GM12873 (cell line): Measurements from ENCODE around the gene HRH3.

ENCODE experiments used
- CTCF ChIP-seq: IDR thresholded peaks from 2 replicates; pipeline ENCODE4 v1.5.1; 2012; ENCODE audit warnings: low read depth, mild to moderate bottlenecking, moderate library complexity, low read length, control low read depth; ENCODE audit not compliant: insufficient read depth; ENCODE audit errors: missing control alignments

HRH3 gene

DNA sequence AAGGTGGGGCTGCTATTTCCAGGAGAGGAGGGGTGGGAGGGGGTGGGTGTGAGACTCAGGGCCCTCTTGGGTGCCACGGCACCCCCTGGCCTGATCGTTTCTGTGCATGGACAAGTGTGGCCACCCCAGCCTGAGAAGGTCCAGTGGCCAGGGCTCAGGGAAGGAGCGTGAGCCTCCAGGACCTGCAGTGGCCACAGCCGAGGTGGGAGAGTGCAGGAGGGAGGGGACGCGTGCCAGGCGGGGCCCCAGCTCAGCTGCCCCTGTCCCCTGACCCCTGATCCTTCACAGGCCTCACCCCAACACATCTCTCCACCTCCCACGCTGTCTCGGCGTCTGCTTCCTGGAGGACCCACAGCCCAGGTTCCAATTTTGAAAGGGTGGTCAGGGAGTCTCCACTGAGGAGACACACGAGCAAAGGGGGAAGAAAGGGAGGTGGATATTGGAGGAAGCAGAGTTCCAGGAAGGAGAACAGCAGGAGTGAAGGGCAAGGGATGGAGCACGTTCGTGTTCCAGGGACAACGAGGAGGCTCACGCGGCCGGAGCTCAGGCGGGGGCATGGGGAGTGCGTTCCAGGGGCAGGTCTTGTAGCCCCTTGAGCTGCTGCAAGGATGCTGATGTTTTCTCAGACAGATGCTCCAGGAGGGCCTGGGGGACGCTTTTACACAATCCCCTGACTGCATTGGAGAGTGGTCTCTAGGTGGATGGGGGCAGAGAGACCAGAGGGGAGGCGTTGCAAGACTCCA lies 4.2 kb upstream of the HRH3 start:
- TF ChIP-seq CTCF, result no peak

GRCh38 chr20:62223571-62223970 lies 3.5 kb upstream of the HRH3 start:
- no peak for TF ChIP-seq CTCF

DNA sequence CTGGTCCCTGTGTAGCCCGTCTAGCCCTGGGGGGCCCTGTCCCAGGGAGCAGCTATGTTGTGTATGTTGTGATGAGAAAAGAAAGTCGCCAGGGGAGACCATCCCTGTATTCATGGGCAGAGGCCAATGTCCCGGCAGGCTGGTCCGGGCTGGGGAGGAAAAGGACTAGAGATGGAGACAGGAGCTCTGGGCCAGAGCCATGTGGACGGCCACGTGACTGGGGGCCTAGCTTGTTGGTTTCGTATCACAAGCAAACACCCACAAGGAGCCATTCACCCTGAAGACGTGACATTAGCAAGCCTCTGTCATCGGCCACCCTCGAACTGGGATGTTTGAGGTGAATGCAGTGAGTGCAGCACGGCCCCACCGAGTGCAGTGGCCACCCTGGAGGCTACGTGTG lies 2.9 kb upstream of the HRH3 start:
- TF ChIP-seq CTCF, result no peak

DNA sequence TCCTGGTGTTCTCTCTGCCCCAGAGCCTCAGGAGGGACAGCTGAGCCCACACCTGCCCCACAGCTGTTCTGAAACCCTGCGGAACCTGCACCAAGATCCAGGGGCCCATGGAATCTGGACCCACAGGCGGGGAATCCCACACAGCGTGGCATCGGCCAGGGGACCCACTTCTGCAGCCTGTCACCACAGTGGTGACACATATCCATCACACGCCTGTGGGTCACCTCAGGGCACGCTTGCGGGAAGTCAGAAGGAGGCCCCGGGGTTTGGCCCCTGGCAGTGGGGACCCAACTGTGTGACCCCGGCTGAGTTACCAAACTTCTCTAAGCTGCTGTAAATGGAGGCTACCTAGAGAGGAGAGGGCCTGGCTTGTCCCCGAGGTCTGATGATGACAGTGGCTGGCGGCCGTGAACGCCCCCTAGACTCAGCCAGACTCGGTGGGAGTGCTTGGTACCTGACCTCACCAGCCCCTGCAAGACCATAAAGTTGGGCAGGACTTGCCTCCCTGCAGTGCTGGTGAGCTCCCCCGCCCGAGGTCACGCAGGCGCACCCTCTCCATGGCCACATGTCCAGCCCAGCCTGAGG lies 2.3 kb upstream of the HRH3 start:
- TF ChIP-seq CTCF, result no peak

- TF ChIP-seq CTCF, result no peak
Observed at GRCh38 chr20:62220666-62221568, 839 bp upstream of the HRH3 start.

DNA sequence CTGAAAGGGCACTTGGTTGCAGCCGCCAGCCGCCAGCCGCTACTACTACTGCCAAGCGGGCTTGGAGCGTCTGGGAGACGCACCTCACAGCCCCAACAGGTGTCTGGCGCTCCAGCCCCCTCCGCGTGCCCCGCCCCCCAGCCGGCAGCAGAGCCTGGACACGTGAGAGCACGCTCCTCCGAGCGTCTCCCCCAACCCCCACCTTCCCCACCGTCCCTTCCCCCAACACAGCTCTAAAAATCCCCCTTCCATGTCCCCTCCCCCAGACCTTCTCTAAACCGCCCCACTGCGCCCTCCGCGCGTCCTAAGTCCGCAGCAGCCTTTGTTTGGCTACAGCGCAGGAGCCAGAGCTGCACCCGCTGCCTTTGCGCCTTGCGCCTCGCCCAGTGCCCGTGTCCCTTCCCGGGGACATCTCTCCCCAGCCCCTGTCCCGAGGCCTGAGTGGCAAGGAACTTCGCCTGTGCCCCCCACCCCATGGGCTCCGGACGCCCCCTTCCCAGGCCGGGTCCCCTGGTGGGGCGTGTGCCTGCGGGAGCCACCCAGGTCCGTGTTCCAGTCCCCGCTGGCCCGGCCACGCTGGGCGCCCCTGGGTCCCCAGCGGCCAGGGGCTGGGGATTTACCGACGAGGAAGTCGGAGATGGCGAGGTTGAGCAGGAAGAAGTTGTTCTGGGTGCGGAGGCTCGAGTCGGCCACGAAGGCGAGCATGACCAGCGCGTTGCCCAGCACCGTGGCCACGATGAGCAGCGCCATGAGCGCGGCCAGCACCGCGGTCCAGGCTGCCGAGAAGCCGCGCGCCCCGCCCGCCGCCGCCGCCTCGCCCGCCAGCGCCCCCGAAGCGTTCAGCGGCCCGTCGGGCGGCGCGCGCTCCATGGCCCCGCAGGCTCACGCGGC lies 732 bp downstream of the HRH3 start:
- no peak for TF ChIP-seq CTCF
